HG02884 (cell line): ENCODE measurements around the gene ARHGAP24.
"Not testable (repeated sequence)": the region's sequence is repeated elsewhere in the genome, so short reads cannot be mapped to it uniquely, and the experiment has no call there.

Experiments
- ATAC-seq: cut with Tn5 transposase; IDR thresholded peaks from one replicate; pipeline ENCODE4 v1.9.1; 2021; ENCODE audit warnings: mild to moderate bottlenecking, moderate library complexity; ENCODE audit not compliant: unreplicated experiment

Gene ARHGAP24

DNA sequence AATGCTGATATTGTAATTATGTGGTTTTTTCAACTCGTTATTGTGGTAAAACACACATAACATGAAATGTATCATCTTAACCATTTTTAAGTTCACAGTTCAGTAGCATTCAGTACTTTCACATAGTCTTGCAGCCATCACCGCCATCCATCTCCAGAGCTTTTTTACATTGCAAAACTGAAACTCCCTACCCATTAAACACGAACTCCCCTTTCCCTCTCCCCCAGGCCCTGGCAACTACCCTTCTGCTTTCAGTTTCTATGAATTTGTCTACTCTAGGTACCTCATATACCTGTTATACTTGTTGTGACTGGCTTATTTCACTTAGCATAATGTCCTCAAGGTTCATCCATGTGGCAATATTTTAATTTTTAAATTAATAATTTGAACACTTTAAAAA, 504.3 kb downstream of the ARHGAP24 start:
- ATAC-seq, result peak; percentile 88

DNA sequence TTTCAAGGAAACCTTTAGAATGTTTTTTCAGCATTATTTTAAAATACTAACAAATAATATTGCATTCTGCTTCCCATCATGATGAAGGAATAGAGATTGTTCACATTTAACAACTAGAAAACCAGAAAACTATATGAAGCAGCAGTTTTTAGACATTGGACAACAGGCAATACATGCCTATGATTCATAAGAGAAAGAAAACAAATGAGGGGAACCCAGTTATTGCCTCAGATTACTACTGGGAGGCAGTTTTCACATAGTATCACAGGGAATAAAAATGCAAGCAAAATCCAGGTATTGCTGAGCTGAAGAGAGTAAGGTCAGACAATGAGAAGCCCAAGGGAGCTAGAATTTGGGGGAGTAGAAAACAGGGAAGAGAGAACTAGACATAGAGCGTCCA, 511.3 kb downstream of the ARHGAP24 start:
- no peak for ATAC-seq

DNA sequence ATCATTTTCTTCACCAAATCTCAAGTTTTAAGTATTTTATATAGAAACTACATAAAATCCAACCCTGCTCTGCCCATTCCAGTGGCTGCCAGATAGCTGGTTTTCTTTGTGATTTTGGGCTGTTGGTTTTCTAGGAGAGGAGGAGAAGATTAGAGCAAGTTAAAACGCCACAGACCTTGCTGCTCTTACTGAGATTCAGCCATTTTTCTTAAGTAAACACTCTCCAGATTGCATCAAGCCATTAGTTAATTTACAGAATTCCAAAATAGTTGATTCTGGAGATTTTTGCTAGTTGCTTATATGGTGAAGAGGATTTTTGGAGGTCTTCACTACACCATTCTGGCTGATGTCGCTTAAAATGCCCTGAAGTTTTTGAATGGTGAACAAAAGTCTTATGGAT, 518.7 kb downstream of the ARHGAP24 start:
- ATAC-seq, result no peak

DNA sequence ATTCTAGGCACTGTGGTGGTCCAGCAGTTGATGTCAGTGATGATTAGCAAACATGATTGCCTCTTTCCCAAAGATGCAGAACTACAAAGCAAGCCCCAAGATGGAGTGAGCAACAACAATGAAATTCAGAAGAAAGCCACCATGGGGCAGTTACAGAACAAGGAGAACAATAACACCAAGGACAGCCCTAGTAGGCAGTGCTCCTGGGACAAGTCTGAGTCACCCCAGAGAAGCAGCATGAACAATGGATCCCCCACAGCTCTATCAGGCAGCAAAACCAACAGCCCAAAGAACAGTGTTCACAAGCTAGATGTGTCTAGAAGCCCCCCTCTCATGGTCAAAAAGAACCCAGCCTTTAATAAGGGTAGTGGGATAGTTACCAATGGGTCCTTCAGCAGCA, 519.6 kb downstream of the ARHGAP24 start:
- ATAC-seq, result no peak

DNA sequence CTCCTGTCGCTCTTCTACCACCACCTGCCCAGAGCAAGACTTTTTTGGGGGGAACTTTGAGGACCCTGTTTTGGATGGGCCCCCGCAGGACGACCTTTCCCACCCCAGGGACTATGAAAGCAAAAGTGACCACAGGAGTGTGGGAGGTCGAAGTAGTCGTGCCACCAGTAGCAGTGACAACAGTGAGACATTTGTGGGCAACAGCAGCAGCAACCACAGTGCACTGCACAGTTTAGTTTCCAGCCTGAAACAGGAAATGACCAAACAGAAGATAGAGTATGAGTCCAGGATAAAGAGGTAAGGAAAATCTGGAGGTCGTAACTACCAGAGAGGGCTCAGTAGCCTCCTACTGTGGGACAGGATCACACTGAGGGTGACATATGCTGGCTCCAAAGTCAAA, 520.4 kb downstream of the ARHGAP24 start:
- no peak for ATAC-seq

DNA sequence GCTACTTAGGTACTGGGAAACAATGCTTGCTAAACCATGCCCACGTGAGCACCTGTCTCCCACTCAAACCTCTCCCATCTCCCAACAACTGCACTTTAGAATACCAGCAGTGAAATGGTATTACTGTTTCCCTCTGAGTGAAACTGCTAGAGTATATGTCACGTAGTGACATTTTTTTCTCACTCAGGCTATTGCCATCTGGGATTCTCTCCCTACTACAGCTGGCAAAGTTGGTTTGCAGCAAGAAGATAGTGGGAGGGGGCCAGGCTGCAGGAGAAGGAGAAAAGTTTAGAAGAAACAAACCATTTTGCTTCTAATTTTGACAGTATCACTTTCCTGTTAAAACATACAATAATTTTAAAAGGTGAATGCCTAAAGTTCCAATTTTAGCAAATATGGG, 526.6 kb downstream of the ARHGAP24 start:
- no peak for ATAC-seq

DNA sequence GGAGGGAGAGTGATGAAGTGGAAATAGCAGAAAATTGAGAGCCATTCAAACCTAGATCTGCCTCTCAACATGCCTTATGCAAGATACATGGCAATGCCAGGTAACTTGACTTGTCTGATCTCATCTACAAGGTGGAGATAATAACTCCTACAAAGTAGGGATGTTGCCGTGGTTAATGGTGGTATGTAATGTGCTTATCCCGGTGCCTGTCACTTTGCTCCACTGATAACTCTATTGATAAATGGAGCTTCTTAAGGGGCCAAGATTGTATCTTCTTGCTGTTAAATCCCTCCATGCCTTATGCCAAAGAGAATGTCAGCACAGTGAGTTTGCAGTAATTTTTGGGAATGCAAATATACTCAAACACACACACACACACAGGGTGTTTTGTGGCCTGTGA, 529.1 kb downstream of the ARHGAP24 start:
- no peak for ATAC-seq

DNA sequence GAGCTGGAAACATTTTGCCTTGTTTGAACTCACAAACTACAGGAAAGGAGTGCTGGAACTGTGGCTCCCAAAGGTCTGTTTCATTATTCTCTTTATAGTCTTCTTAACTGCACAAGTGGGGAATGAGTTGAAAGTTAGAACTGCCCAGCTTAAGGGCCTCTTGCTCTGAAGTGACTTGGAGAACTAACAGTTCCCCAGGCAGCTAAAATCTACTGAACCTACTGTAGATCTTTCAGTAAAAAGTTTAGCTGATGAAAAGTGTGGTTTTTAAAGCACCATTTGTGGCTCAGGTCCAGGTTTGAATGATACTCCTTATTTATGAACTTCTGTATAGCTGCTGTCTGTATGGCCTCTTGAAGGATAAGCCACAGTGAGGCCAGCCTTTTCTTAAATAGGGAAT, 531.1 kb downstream of the ARHGAP24 start:
- ATAC-seq, result no peak

DNA sequence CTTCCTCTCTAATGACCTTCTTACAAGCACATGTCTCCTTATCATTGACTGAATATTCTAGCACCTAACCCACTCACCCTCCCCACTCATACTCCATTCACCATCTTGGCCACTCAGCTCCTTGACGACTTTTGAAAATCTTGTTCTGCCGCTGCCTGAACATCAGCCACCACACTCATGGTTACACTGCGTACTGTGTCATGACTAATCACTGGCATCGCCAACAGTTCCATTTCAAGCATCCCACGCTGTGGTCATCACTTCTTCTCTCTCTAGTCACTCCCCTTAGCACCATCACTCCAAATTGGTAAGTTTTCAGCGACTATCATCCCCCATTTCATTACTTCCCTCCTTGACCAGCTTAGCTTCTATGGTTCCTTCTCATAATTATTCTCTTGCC, 532.1 kb downstream of the ARHGAP24 start:
- no peak for ATAC-seq

DNA sequence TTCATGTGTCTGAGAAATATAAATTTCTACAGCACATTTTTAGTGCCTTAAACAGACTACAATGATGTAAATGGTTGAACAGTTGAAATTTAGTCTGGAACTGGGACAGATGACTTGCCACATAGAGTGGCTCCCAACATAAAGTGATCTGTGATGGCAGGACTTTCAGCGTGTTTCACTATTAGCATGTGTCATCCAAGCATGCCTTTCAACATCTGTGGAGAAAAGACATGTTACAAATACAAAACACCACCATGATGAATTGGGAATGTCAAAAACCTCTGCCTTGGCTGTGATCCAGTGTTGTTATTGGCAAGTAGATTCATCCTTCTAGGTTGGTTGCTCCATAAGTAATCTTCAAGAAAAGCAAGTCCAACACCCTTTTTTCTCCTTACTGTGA, 536.2 kb downstream of the ARHGAP24 start:
- no peak for ATAC-seq

DNA sequence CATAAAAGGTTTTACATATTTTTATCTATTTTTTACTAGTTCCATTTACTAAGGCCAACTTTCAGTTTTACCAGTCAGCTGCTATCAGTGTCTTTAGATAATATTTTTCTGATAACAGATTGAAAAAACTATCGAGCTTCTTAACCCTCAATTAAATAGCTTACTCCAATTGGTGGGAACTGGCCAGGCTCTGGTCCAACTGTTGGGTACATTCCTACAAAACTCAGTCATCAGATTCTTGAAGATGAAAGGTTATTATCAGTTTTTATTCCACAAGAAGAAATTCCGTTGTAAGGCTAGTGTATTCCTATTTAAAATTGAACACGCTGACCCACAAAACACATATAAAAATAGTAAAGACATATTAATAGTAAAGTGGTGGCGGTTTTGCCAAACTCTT, 538.7 kb downstream of the ARHGAP24 start:
- no peak for ATAC-seq

DNA sequence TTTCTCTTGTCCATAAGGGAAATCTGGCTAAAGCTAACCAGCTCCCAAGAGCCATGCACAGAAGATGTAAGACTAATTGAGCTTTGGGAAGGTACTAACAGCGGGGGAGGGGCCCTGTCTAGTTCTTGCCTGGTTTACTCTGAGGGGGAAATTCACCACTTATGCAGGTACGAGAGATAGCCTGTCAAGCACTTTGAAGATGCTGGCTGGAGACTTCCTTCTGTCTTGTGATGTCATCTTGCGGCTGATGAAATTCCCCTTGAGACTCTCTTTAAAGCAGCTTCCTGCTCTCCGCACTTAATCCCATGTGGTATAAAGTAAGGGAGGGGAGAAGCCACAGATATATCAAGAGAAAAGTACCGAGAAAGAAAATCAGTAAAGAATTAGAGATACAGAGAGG, 539.6 kb downstream of the ARHGAP24 start:
- ATAC-seq, result peak; percentile 95

DNA sequence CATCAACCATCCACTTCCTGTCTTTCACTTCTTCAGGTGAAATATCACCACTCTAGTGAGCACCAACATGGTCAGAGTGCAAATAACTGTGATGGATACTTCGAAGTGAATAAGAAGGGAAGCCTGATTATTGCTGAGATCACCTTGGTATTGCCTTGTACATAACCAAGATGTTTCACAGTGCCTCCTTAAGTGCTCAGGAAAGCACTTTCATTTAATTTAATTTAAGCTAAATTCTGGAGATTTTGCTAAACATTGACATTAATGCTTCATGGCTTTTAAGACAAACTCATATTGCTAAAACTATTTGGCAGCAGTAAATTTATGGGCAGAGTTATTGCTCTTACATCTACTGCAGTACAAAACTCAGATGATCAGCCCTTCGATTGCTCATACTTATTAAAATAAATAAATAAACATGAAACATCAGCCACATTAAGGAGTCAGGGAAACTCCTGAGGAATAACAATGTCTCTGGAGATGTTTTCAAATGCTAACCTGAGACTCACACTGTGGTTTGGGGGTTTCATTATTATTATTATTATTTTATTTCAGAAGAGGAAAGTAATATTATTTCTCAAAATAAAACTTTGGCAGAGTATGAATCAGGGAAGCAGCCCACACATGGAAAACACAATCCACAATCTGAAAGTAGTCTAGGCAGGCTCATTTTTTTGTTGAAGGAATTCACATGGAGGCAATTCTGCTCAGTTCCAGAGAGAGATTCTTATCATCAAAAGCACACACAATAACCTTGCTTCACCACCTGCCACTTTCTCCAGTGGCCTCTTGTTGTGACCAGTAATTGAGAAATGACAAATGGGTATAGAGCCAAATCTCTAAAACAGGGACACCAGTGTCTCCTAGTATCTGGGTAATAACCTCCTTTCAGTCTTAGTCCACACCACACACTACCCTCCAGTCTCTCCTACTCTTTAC, 540.7 kb downstream of the ARHGAP24 start:
- no peak for ATAC-seq

DNA sequence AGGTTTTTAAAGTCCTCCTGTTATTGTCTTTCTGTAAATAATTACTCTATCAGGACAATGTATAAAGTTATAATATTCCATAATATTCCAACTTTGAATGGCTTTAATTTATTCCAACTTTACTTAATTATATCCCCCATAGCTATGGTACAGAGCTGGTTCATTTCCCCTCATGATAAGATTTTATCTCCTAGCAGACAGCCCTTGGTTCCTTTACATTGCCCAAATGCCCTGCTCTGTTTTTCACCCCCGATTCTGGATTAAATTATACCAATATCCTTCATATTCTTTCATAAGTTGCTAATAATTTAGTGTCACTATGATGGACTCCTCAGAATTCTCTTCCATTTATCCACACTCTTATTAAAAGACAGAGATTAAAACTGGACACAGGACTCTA, 544.4 kb downstream of the ARHGAP24 start:
- no peak for ATAC-seq

DNA sequence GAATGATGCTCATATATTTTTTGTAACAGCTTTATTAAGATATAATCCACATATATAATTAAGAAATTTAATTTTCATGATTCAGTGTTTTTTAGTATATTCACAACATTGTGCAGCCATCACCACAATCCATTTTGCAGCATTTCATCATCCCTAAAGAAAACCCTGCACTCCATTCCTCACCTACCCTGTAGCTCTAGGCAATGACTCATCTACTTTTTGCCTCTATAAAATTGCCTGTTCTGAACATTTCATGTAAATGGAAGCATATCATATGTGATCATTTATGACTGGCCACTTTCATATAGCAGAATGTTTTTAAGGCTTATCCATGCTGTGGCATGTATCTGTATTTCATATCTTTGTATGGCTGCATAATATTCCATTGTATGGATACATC, 545.0 kb downstream of the ARHGAP24 start:
- ATAC-seq, result no peak

DNA sequence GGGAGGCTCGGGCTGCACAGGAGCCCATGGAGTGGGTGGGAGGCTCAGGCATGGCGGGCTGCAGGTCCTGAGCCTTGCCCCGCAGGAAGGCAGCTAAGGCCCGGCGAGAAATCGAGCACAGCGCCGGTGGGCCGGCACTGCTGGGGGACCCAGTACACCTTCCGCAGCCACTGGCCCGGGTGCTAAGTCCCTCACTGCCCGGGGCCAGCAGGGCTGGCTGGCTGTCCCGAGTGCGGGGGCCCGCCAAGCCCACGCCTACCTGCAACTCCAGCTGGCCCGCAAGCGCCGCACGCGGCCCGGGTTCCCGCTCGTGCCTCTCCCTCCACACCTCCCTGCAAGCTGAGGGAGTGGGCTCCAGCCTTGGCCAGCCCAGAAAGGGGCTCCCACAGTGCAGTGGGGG, 546.7 kb downstream of the ARHGAP24 start:
- not testable (repeated sequence) for ATAC-seq

DNA sequence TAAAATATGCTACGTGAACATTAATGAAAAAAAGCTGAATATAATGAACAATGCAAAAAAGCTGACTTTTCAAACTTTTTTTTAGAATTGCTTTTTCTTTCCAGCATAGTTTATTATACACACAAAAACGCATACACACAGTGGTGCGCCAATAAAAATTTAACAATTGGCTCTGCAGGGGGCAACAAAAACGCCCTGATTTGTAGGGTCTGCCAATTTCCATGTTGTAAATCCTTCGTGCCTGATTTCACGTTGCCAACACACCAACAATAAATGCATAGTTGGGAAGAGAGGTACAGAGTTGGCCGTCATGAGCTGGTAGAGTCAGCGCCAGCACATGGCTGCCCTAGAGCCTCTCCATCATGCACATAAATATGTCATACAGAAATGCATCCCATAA, 551.8 kb downstream of the ARHGAP24 start:
- no peak for ATAC-seq

DNA sequence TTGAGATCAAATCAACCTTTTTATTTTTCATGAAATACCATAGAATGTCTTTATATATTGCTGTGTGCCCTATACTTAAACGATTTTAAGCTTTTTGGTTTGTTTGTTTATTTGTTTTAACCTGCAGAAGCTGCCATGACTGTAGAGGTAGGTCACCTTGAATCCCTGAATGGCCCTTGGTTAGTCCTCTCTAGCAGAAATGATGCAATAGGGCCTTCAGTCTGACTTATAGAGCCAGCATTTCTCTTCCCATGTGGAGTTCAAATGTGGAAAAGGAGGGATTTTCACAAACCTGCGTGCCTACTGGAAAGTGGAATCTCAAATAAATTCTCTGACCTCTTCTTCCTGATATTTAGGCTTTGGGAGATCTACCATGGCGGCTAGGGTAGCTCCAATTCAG, 557.0 kb downstream of the ARHGAP24 start:
- no peak for ATAC-seq

DNA sequence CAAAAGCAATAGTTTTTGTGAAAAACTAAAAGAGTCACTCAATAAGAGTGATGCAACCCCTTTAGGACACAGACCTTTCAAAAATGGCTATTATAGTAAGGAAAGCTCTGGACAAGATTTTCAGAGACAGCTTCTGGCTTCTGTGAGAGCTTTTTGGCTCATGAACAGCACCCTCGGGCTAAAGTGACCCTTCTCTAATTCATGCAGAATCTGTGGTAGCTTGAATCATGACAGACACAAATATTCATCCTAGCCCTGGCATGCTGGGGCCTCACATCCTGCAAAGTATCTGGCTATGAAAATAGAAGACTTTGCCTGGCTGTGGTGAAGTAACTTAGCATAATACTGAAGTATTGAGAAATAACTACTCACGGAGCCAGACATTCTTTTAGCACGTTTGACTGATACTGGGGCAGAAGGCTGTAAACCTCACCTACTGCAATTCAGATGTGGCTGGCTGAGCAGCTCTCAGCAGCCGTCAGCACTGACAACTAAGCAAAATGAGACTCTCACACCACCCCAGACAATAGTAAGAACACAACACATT, 557.6 kb downstream of the ARHGAP24 start:
- no peak for ATAC-seq

DNA sequence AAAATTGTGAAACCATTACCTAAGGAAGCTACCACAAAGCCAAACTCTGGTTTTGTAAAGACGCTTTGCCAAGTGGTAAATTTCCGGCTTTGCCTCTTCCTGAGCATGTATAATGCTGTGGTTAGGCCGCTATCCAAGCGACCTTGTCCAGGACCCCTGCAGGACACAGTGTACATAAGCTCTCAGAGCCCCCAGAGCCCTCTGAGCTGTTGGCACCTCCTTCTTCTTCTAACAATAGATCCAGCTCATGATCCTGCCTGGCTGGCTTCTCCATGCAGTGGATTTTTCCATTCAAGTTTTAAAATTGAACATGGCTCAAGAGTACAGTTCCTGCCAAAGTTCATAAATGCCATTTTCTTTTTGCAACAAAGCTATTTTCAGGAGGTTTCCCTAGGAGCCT, 558.2 kb downstream of the ARHGAP24 start:
- ATAC-seq, result no peak

DNA sequence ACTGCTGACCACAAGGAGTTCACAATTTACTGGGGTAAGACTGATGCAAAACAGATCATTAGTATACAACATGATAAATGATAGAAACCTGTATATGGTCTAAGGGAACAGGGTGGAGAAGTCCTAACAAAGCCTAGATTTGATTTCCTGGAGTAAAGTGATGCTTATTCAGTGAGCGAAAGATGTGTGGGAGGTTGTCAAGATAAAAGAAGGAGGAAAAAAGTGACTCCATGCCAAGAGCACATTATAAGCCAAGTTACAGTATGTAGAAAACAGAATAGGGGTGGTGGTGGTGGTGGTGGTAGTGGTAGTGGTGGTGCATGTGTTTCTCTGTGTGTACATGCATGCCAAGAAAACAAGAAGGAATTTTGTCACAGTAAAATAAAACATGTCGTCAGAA, 559.7 kb downstream of the ARHGAP24 start:
- no peak for ATAC-seq

DNA sequence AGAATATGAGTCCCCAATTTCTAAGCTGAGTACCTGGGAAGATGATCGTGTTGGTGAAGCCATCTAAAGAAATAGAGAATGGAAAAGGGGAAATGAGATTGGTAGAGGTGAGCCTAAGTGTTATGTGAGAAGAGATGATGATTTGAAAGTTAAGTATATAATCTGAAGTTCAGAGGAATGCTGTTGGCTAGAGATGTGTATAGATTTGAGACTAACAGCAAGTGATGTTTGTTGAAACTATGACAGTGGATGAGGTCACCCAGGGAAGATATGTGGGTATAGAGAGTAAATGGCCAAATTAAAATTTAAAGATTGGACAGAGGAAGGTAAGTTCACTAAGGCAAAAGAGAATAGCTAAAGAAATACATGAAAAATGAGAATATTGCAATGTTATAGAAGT, 560.7 kb downstream of the ARHGAP24 start:
- no peak for ATAC-seq

DNA sequence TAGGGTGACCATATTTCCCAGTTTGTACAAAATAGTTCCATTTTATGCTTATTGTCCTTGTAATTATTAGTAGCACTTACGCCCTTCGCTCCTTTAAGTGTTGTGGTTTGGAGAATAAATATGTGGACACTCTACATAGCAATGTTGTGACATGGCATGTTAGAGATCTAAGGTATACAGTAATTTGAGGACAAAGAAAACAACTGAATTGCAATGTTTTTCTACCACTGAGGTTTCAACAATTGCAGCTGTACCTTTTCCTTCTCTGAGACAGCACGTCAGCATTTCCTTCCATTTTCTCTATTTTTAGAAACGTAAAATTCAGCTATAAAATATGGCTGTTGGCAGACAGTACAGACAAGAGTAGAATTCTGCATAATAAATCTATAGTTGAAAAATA, 561.8 kb downstream of the ARHGAP24 start:
- ATAC-seq, result no peak
